Effector CD8-positive, alpha-beta T cell (primary cell): ENCODE data around the gene PHOX2B.

Experiments used
- DNase-seq: peaks from one replicate; lab custom pipeline; 2025; lab: John Stamatoyannopoulos, UW
- total RNA-seq, 4 experiments: gene quantifications; one replicate each; lab custom pipeline; 2026; lab: John Stamatoyannopoulos, UW

PHOX2B gene
- total RNA-seq, result 0 to 0.09 (median 0) reads per million in 4 experiments

DNA sequence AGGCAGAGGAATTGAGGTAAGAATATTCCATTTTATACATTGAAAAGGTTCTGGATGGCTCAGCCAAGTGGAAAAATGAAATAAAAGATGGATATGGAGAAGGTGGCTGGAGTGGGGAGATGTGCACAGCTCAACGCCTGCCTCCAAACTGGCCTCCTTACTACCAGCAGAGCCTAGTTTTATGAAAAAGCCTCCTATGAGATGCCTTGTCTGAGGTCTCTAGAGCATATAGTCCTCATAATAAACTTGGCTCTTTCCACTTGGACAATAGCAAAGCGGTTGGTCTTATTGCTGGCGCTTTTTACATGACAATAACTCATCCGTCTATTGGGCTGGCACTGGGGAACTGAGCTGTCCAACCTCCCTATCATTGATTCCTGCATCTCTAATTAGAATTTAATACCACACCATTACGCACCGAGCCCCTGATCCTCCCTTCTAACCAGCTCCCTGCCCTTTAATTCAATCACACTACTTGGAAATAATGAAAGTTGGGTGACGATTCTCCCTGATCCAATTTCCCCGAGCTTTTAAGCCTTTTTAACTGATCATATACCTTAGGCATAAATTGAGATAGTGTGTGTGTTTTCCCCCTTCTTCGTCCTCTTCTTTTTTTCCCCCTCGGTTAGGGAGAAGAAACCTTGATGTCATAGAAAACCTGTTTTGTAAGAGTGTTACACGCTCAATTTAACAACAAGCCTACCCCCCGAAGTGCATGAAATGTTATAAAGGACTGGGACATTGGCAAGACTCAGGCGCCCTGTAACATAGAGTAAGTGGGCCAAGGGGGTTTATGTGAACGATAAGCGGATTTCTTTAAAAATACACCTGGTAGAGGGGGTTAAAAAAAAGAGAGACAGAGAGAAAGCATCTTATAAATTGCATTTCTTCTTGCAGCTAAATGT, at the start of gene PHOX2B:
TSS of gene PHOX2B (minus strand) at position 155 of the 905 bp plus-strand sequence. CDS start at position 40, 115 bp downstream.
- no peak for DNase-seq

DNA sequence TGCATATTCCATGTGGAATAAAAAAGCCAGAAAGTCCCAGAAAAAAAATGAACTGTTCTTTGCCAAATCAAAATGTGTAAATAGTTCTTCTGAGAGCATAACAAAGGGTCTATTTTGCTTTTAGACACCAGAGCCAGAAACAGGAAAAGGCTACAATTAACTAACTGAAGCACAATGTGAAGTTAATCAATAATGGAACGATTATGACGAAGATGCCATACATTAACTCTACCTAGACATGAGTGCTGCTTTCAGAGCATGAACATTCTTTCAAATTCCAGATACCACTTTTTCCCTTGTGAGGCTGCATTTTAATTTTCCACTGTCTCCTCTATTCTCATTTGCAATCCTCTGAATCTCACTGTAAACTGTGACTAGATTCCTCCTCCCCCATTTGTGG, 48.7 kb upstream of the PHOX2B start:
- DNase-seq, result no peak

- no peak for DNase-seq
Observed at GRCh38 chr4:41796545-41797210, 48.2 kb upstream of the PHOX2B start.

GRCh38 chr4:41795796-41796385, 47.4 kb upstream of the PHOX2B start:
- DNase-seq, result no peak

- no peak for DNase-seq
Observed at GRCh38 chr4:41792166-41792565, 43.6 kb upstream of the PHOX2B start.

DNA sequence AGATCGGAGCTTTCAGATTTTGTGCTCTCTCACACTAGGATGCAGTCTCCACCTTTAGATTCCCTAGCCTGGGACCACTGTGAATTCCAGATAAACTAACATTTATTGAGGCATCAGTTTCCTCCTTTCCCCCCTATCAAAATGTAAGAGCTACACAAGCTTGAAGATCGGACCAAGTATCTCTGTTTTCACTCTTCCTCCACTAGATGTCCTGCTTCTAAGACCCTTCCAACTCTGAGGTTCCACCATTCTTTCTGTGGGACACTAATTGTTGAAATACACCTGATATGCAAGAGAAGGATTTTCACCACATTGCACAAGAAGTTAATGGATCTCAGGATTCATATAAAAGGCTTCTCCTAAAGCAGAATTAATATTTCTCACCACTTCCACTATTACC, 43.0 kb upstream of the PHOX2B start:
- DNase-seq, result no peak

- no peak for DNase-seq
Observed at GRCh38 chr4:41787931-41788330, 39.4 kb upstream of the PHOX2B start.

GRCh38 chr4:41785665-41786064, 37.1 kb upstream of the PHOX2B start:
- no peak for DNase-seq

DNA sequence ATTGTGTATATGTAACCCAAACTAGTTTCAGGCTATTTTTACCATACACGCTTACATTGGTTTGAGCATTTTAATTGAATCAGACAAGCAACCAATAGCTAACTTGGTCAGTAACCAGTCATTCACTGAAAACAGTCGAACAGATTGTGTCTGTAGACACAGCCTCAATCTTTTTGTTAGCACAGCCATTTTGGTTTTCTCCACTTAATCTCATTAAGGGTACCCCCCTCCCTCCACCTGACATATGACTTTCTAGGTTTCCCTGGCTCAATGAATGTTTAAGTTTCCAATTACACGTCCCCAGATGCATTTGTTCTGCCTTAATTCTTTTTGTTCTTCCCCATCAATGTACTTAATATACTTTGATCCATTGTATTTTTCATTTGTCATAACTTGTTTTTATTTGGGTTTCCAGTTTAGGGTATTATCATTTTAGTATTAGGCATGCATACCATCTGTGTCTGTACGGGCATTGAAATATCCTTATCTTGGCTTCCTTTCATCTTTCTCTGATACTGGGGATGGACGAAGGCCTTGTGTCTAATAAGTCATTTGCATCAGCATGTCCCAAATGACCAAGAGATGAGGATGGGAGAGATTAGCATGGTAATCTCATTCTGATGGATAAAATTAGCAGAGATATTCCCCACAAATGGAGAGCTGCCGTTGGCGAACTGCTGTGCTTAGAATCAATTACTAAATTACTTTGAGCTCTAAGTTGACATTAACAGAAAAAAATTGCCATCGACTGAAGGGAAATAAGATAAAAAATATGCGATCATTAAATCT, 35.9 kb upstream of the PHOX2B start:
- DNase-seq, result no peak

GRCh38 chr4:41776466-41776865, 27.9 kb upstream of the PHOX2B start:
- DNase-seq, result no peak

GRCh38 chr4:41763729-41764128, 15.2 kb upstream of the PHOX2B start:
- no peak for DNase-seq

GRCh38 chr4:41758884-41759283, 10.4 kb upstream of the PHOX2B start:
- DNase-seq, result no peak

DNA sequence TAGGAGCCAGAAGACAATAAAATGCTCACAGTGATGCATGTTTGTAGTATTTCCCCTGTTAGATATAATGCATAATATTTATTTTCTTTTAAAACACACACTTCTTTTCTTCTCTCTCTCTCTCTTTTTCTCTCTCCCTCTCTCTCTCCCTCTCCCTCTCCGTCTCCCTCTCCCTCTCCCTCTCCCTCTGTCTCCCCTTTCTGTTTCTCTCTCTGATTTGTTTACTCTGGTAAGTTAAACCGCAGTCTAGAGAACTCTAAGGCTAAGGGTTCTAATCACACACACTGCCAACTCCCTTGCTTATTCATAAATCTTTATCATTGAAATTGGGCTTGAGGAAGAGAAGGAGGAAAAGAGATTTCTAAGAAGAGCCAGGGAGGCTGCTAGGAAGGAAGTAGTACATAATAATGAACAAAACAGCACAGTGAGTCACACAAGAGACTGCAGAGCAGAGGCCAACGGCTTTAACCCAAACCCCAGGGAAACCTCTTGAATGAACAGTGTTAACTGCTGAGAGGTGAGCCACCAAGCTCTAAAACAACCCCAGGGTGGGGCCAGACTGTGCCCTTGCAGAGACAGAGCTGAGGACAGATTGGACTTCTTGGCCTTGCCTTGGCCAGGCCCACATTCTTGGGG, 9.1 kb upstream of the PHOX2B start:
- no peak for DNase-seq

- no peak for DNase-seq
Observed at GRCh38 chr4:41753942-41754341, 5.4 kb upstream of the PHOX2B start.

- DNase-seq, result no peak
Observed at GRCh38 chr4:41752081-41752836, 3.7 kb upstream of the PHOX2B start.

GRCh38 chr4:41751449-41752061, 3.0 kb upstream of the PHOX2B start:
- DNase-seq, result no peak

GRCh38 chr4:41750626-41751448, 2.3 kb upstream of the PHOX2B start:
- no peak for DNase-seq

DNA sequence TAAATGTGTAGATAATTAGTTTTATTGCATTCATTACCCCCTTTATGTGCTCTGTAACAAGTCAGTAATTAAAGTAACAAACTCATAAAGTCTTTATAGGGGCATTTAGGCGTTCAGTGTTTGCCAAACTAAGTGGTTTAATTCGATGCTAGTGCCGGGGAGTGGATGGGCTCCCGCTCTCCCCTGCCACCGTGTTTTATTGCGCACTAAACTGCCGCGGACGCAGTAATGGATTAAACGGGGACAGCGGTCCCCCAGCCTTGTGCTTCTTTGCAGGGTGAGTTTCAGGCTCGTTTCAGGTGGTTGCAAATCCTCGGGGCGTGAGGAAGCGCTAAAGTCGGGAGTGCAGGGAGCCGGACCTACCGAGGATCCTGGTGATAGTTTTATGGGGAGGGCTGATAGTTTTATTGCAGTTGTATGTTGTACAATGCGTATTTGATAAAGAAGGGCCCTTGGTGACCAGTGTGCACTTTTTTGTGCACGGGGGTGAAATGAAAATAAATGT, 1.6 kb upstream of the PHOX2B start:
- no peak for DNase-seq

DNA sequence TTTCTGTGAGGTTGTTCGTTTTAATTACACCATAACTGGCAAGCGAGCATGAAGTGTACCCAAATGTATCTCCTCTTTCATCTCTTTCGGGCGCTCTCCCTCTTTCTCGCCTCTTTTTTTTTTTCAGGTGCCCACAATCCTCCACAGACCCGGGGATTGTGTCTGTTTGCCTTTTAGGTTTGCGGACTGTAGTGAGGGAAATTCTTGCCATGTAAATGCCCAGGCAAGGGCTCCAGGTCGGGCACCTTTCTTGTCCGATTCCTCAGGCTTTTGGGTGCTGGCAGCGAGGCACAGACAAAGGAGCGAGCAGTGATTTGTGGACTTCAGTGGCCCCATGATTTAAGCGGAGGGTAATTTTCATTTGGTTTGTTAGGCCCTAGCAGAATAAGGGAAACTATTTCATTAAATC, 1.1 kb upstream of the PHOX2B start:
- DNase-seq, result no peak
